CD4-positive, alpha-beta T cell (primary cell): ENCODE data around the gene ECHDC3. TPM values are rescaled to one million over a fixed set of nuclear protein-coding genes. Genes with fewer than 3 reads are reported as not detected.

Experiments
- ATAC-seq: fragments of 200-7000 bp; cut with Tn5 transposase; one replicate; pipeline ENCODE4 v1.10.0; 2022; ENCODE audit warnings: mild to moderate bottlenecking; ENCODE audit not compliant: poor library complexity
- CTCF ChIA-PET: fragments of 350-600 bp; sonication (Branson Sonifier 250); formaldehyde crosslinking; loops from one replicate; lab custom pipeline; 2021; ENCODE audit warnings: antibody characterized with exemption, inconsistent platforms; lab: Charles Lee
- POLR2A ChIA-PET: fragments of 350-600 bp; sonication (Branson Sonifier 250); formaldehyde crosslinking; loops from one replicate; lab custom pipeline; 2021; ENCODE audit warnings: antibody characterized with exemption, inconsistent platforms; lab: Charles Lee
- DNase-seq, 14 experiments: peaks; one replicate each; pipeline ENCODE4 v3.0.0-alpha.2; 2013 to 2020; ENCODE audit warnings: mixed read lengths in 2 of 14
- H3K27ac ChIP-seq, 2 donors: one replicate each; pipeline versions ENCODE4 v1.5.1 to v1.7.0; 2013; ENCODE audit warnings: low read length in 2 of 2, low read depth in 1 of 2, mild to moderate bottlenecking in 1 of 2
- H3K27me3 ChIP-seq, 2 experiments: 1 replicate in 1 of 2; 2 replicates in 1 of 2; pipeline versions ENCODE4 v1.6.1 to v1.7.0; 2013; ENCODE audit warnings: low read length in 2 of 2, control low read depth in 1 of 2, mild to moderate bottlenecking in 1 of 2, moderate library complexity in 1 of 2; ENCODE audit not compliant: insufficient read depth in 2 of 2, control insufficient read depth in 1 of 2
- H3K36me3 ChIP-seq: one replicate; pipeline ENCODE4 v1.6.1; 2013; ENCODE audit warnings: low read length, control low read depth; ENCODE audit not compliant: insufficient read depth
- H3K4me1 ChIP-seq: one replicate; pipeline ENCODE4 v1.6.1; 2013; ENCODE audit warnings: low read length, control low read depth; ENCODE audit not compliant: insufficient read depth
- H3K4me3 ChIP-seq: one replicate; pipeline ENCODE4 v1.5.1; 2013; ENCODE audit warnings: mild to moderate bottlenecking, low read length, moderate library complexity
- H3K9me3 ChIP-seq, 2 experiments: 1 replicate in 1 of 2; 2 replicates in 1 of 2; pipeline versions ENCODE4 v1.6.1 to v1.7.0; 2013; ENCODE audit warnings: low read length in 2 of 2, mild to moderate bottlenecking in 2 of 2, control low read depth in 1 of 2, moderate library complexity in 1 of 2; ENCODE audit not compliant: control insufficient read depth in 1 of 2, insufficient read depth in 1 of 2
- H3K27ac Mint-ChIP-seq: one replicate; pipeline ENCODE4 v1.8.0; 2020; ENCODE audit warnings: mixed read lengths
- H3K27me3 Mint-ChIP-seq: one replicate; pipeline ENCODE4 v1.8.0; 2021; ENCODE audit warnings: mixed read lengths
- H3K36me3 Mint-ChIP-seq: one replicate; pipeline ENCODE4 v1.8.0; 2021; ENCODE audit warnings: low read depth, mixed read lengths
- H3K4me1 Mint-ChIP-seq: one replicate; pipeline ENCODE4 v1.8.0; 2021; ENCODE audit warnings: low read depth, mixed read lengths
- H3K4me3 Mint-ChIP-seq: one replicate; pipeline ENCODE4 v1.8.0; 2020; ENCODE audit warnings: mild to moderate bottlenecking, mixed read lengths
- H3K9me3 Mint-ChIP-seq: one replicate; pipeline ENCODE4 v1.8.0; 2020; ENCODE audit warnings: mixed read lengths
- intact Hi-C, 2 experiments: fragments of 100-400 bp; cut with DNase I in 1 of 2; cut with micrococcal nuclease in 1 of 2; formaldehyde crosslinking; loops; one replicate each; pipeline versions ENCODE4 v1.15.1 to v1.9.0; 2023 to 2025; cut with DNase I, micrococcal nuclease
- total RNA-seq, 174 experiments: library from RNA in 2 of 174; stranded (reverse) in 2 of 174; gene quantifications; one replicate each; pipeline ENCODE4 v1.2.3 and lab custom pipeline; 2021 to 2026
- TF ChIP-seq, protein P1 (sequence below): fragments of 200-600 bp; IDR thresholded peaks from one replicate; pipeline ENCODE4 v1.8.0; 2022; ENCODE audit warnings: antibody characterized with exemption, mild to moderate bottlenecking

The ECHDC3 gene
- total RNA-seq, 2 experiments from 2014 or later = 1.5 to 1.6 TPM

DNA sequence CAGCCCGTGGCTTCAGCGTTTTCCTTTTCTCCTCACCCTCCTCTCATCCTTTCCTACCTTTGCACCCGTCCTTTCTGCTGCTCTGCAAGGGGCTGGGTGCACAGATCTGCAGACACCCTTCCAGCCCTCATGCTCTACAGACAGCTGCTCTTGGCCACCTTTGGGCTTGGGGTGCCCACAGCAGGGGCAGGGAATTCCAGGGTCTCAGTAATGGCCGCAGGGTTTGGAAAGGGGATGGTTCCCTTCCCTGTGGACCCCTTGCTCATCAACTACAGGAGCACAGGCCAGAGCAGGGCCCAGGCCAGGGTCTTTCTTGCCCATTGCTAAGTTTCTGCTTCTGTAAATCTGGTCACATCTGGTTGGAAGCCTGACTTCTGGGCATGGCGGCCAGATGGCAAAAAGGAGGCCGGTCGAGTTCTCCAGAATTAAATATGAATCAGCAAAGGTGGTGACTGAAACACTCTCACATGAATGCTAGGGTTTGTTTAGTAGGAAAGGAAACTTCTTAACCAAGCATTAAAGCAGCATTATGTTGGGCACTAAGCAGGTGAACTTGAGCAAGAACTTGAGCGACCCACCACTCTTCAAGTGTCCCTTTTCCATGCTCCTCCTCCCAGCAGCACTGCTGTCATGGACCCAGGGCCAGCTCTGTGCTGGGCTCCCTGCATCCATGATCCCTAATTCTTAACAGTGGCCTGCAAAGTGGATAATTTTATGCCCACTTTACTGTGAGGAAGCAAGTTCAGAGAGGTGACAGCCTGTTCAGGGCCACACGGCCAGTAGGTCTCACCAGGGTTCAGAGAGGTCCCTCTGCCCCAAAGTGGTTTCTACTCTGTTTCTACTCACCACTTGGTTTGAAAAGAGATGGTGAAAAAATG is 1.5 kb downstream of the ECHDC3 start:
- Mint-ChIP-seq H3K27me3 (peaks cover 12% of the 10 kb centered on the region), H3K27ac (peak overlapping the region; percentile 22)
- CTCF ChIA-PET = no interaction called here

DNA sequence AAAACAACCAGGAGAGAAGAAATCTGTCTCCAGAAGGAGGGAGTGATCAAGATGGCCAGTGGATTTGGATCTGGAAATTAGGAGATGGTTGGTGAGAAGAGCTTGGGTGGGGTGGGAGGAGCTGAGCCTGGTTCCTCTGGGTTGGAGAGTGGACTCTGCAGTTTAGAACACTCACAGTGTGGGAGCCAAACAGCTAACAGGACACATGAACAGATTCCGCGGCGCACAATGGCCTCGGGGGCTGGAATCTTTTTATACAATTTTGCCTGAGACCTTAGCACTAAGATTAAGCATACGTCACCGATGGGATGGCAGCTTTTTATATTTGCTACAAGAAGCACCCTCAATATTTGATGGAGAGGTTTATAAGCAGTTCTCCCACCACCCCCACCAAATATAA is 2.9 kb downstream of the ECHDC3 start:
- no peak overlapping the region for H3K4me3 Mint-ChIP-seq
- DNase-seq (no peak), ATAC-seq (no peak)
- H3K4me3 ChIP-seq = no peak overlapping the region
- peaks cover 5% of the 10 kb centered on the region for H3K27me3 Mint-ChIP-seq
- peaks cover 13% of the 10 kb centered on the region for H3K4me1 Mint-ChIP-seq
- no peak overlapping the region for H3K27ac Mint-ChIP-seq
- no peak overlapping the region for H3K27ac ChIP-seq
- no peaks in the 10 kb centered on the region for H3K36me3 ChIP-seq
- no peaks in the 10 kb centered on the region for H3K9me3 Mint-ChIP-seq
- H3K27me3 ChIP-seq = peaks cover 0 to 7% of the 10 kb centered on the region in 2 experiments
- no peaks in the 10 kb centered on the region for H3K36me3 Mint-ChIP-seq
- peaks cover 0 to 4% of the 10 kb centered on the region in 2 experiments for H3K9me3 ChIP-seq
- intact Hi-C loops = no loop called here
- H3K4me1 ChIP-seq = peaks cover 18% of the 10 kb centered on the region
- ChIA-PET CTCF (no interaction called here), POLR2A (no interaction called here)
- TF ChIP-seq, protein P1, sequence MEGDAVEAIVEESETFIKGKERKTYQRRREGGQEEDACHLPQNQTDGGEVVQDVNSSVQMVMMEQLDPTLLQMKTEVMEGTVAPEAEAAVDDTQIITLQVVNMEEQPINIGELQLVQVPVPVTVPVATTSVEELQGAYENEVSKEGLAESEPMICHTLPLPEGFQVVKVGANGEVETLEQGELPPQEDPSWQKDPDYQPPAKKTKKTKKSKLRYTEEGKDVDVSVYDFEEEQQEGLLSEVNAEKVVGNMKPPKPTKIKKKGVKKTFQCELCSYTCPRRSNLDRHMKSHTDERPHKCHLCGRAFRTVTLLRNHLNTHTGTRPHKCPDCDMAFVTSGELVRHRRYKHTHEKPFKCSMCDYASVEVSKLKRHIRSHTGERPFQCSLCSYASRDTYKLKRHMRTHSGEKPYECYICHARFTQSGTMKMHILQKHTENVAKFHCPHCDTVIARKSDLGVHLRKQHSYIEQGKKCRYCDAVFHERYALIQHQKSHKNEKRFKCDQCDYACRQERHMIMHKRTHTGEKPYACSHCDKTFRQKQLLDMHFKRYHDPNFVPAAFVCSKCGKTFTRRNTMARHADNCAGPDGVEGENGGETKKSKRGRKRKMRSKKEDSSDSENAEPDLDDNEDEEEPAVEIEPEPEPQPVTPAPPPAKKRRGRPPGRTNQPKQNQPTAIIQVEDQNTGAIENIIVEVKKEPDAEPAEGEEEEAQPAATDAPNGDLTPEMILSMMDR = no peak

More for the DNA sequence above, 1.5 kb downstream of the ECHDC3 start:
- Mint-ChIP-seq H3K4me3 (peak overlapping the region; percentile 57), H3K9me3 (no peaks in the 10 kb centered on the region), H3K4me1 (peaks cover 13% of the 10 kb centered on the region), H3K36me3 (no peaks in the 10 kb centered on the region)
- ATAC-seq (no peak), DNase-seq (no peak)
- peaks cover 0 to 9% of the 10 kb centered on the region in 2 experiments for H3K27me3 ChIP-seq
- no peaks in the 10 kb centered on the region for H3K36me3 ChIP-seq
- TF ChIP-seq, protein P1 = no peak
- peaks cover 0 to 4% of the 10 kb centered on the region in 2 experiments for H3K9me3 ChIP-seq
- no peak overlapping the region for H3K4me3 ChIP-seq
- H3K27ac ChIP-seq = no peak overlapping the region
- H3K4me1 ChIP-seq = peaks cover 18% of the 10 kb centered on the region
- POLR2A ChIA-PET = no interaction called here
- intact Hi-C loops = loop anchor here (2.0 to 5.0 kb wide), 2 partner anchors 13 to 131 kb away; partner anchors contain the start of gene USP6NL (in 1 of the 2)

DNA sequence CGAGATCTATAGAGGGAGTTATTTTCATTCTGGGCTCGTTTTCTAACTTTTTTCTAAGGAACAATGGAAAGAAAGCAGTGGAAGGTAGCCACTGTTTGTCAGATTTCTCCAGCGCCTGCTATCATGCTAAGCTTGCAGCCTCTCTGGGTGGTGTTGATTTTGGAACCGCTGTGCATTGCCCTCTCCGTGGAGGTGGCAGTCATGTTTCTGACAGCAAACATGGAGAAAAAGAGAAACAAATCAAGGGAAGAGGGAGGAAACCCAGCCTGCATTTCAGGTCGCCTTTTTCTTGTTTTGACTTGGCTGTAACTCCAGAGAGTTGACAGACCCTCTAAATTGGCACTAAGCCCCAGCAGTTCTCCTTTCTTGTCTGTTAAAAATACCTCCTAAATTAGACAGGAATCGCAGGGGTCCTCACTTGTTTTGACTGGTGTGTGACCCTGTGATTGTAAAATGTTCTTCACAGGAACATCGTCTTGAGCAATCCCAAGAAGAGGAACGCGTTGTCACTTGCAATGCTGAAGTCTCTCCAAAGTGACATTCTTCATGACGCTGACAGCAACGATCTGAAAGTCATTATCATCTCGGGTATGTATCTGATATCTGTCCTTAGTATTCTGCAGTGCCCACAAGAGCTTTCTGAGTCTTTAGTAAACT is 4.8 kb downstream of the ECHDC3 start:
- no peak for ATAC-seq
- no peak overlapping the region for H3K27ac ChIP-seq
- intact Hi-C loops = no loop called here
- Mint-ChIP-seq H3K36me3 (peaks cover 6% of the 10 kb centered on the region), H3K4me1 (peaks cover 8% of the 10 kb centered on the region), H3K27ac (no peak overlapping the region), H3K9me3 (no peaks in the 10 kb centered on the region), H3K4me3 (no peak overlapping the region), H3K27me3 (no peaks in the 10 kb centered on the region)
- ChIA-PET CTCF (interaction anchor here (1.5 kb wide), 1 partner anchor 11 kb away, joined by 3 read pairs; no protein-coding TSS in a partner anchor), POLR2A (no interaction called here)
- peaks cover 0 to 4% of the 10 kb centered on the region in 2 experiments for H3K9me3 ChIP-seq
- peaks cover 8% of the 10 kb centered on the region for H3K4me1 ChIP-seq
- no peak for DNase-seq
- no peak overlapping the region for H3K4me3 ChIP-seq
- TF ChIP-seq, protein P1 = no peak
- H3K27me3 ChIP-seq = peaks cover 0 to 2% of the 10 kb centered on the region in 2 experiments
- H3K36me3 ChIP-seq = no peaks in the 10 kb centered on the region
